Left renal cortex interstitium (tissue), 4 donors: Measurements from ENCODE around the gene KANK2. TPM values are rescaled to one million over a fixed set of nuclear protein-coding genes. Genes with fewer than 3 reads are reported as not detected.

Experiments used
- polyA plus RNA-seq, 4 donors: library from polyadenylated mRNA; unstranded; fragments of 120-200 nt; gene quantifications; one replicate each; pipeline ENCODE4 v1.2.1, GENCODE V29; 2013; ENCODE audit not compliant: insufficient read length in 4 of 4

The KANK2 gene
- polyA plus RNA-seq, 4 donors = 114 to 142 (median 133) TPM

Other genes with a start within 250 kb of the KANK2 start
- 100 to 1,000 TPM; 131 to 167 (median 163) TPM for gene SMARCA4, start 236.5 kb downstream of the KANK2 start, polyA plus RNA-seq
- gene LDLR, start 108.1 kb downstream of the KANK2 start, polyA plus RNA-seq = 10 to 100 TPM; 21.9 to 29.5 (median 24.7) TPM
- 10 to 100 TPM; 11.6 to 21.9 (median 21.0) TPM for gene SPC24, start 41.8 kb downstream of the KANK2 start, polyA plus RNA-seq
- gene ANGPTL8, start 42.1 kb upstream of the KANK2 start, polyA plus RNA-seq = 1 to 10 TPM in 1 of 4 donors, under 1 TPM in 2, not detected in 1; 0.52 to 1.2 (median 0.86) TPM
- gene DOCK6, start 65.0 kb upstream of the KANK2 start, polyA plus RNA-seq = 10 to 100 TPM; 31.8 to 69.6 (median 50.0) TPM
- under 1 TPM in 2 of 4 donors, not detected in 2; 0.09 to 0.36 TPM for gene TSPAN16, start 98.6 kb upstream of the KANK2 start, polyA plus RNA-seq
- gene RAB3D, start 142.1 kb upstream of the KANK2 start, polyA plus RNA-seq = 10 to 100 TPM; 15.7 to 19.6 (median 17.5) TPM
- gene TMEM205, start 148.7 kb upstream of the KANK2 start, polyA plus RNA-seq = 100 to 1,000 TPM; 135 to 151 (median 142) TPM
- 10 to 100 TPM; 20.2 to 45.6 (median 30.5) TPM for gene CCDC159, start 149.0 kb upstream of the KANK2 start, polyA plus RNA-seq
- gene PLPPR2, start 157.9 kb upstream of the KANK2 start, polyA plus RNA-seq = 10 to 100 TPM; 10.2 to 21.2 (median 17.8) TPM
- 1 to 10 TPM; 2.6 to 3.7 (median 3.4) TPM for gene SWSAP1, start 177.1 kb upstream of the KANK2 start, polyA plus RNA-seq
- gene EPOR, start 186.8 kb upstream of the KANK2 start, polyA plus RNA-seq = 10 to 100 TPM; 16.5 to 40.6 (median 29.7) TPM
- 100 to 1,000 TPM in 2 of 4 donors, 10 to 100 TPM in 2; 47.9 to 141 (median 97.3) TPM for gene RGL3, start 221.8 kb upstream of the KANK2 start, polyA plus RNA-seq
- gene ODAD3, start 237.6 kb upstream of the KANK2 start, polyA plus RNA-seq = 1 to 10 TPM; 1.7 to 2.3 (median 2.1) TPM
- gene PRKCSH, start 238.1 kb upstream of the KANK2 start, polyA plus RNA-seq = 100 to 1,000 TPM; 302 to 378 (median 348) TPM